OCI-LY1 (cell line): Measurements from ENCODE around the gene CHST8.

ENCODE experiments used
- H2AFZ ChIP-seq: fragments of 200-600 bp; sonication (generic), shearing (Covaris generic); 2 replicates; pipeline ENCODE4 v1.6.0; 2014; ENCODE audit warnings: antibody characterized with exemption, mild to moderate bottlenecking, low read length
- H3F3A ChIP-seq: fragments of 200-600 bp; sonication (generic), shearing (Covaris generic); 2 replicates; pipeline ENCODE4 v1.6.0; 2014; ENCODE audit warnings: mild to moderate bottlenecking, antibody characterized with exemption, low read length, moderate library complexity; ENCODE audit not compliant: insufficient read depth
- H3K27ac ChIP-seq: fragments of 200-600 bp; sonication (generic); 2 replicates; pipeline ENCODE4 v1.5.1; 2014; ENCODE audit warnings: low read length, mixed run types, mild to moderate bottlenecking, low read depth; ENCODE audit not compliant: poor library complexity, severe bottlenecking
- H3K27me3 ChIP-seq: fragments of 200-600 bp; sonication (generic); 2 replicates; pipeline ENCODE4 v1.6.0; 2014; ENCODE audit warnings: antibody characterized with exemption, mild to moderate bottlenecking, low read length, moderate library complexity; ENCODE audit not compliant: insufficient read depth
- H3K36me3 ChIP-seq: fragments of 200-600 bp; sonication (generic); 2 replicates; pipeline ENCODE4 v1.6.1; 2014; ENCODE audit warnings: mild to moderate bottlenecking, antibody characterized with exemption, low read length, moderate library complexity, mixed read lengths; ENCODE audit not compliant: insufficient read depth
- H3K4me1 ChIP-seq: fragments of 200-600 bp; sonication (generic); 2 replicates; pipeline ENCODE4 v1.5.1; 2014; ENCODE audit warnings: mild to moderate bottlenecking, low read length, moderate library complexity; ENCODE audit not compliant: insufficient read depth, severe bottlenecking
- H3K4me2 ChIP-seq: fragments of 200-600 bp; sonication (generic), shearing (Covaris generic); 2 replicates; pipeline ENCODE4 v1.6.1; 2014; ENCODE audit warnings: low read length
- H3K4me3 ChIP-seq: fragments of 200-600 bp; sonication (generic); 2 replicates; pipeline ENCODE4 v1.5.1; 2014; ENCODE audit warnings: low read length, low read depth, mild to moderate bottlenecking, mixed read lengths; ENCODE audit not compliant: poor library complexity, severe bottlenecking
- H3K79me2 ChIP-seq: fragments of 200-600 bp; shearing (Covaris generic); 2 replicates; pipeline ENCODE4 v1.6.1; 2016; ENCODE audit warnings: mixed run types, low read length, mixed read lengths; ENCODE audit not compliant: insufficient read depth
- H3K9ac ChIP-seq: fragments of 200-600 bp; sonication (generic), shearing (Covaris generic); 2 replicates; pipeline ENCODE4 v1.6.1; 2014; ENCODE audit warnings: mild to moderate bottlenecking, low read length, mixed read lengths
- H3K9me2 ChIP-seq: fragments of 200-600 bp; sonication (generic), shearing (Covaris generic); 2 replicates; pipeline ENCODE4 v1.6.1; 2014; ENCODE audit warnings: low read depth, mild to moderate bottlenecking, low read length, mixed read lengths
- H3K9me3 ChIP-seq: fragments of 200-600 bp; shearing (Covaris generic); 2 replicates; pipeline ENCODE4 v1.6.1; 2014; ENCODE audit warnings: low read length, mixed read lengths
- H4K20me1 ChIP-seq: fragments of 200-600 bp; sonication (generic), shearing (Covaris generic); 2 replicates; pipeline ENCODE4 v1.6.0; 2016; ENCODE audit warnings: mild to moderate bottlenecking, low read length; ENCODE audit not compliant: insufficient read depth
- CTCF ChIP-seq: fragments of 200-600 bp; sonication (generic), shearing (Covaris generic); IDR thresholded peaks from 2 replicates; pipeline ENCODE4 v1.5.1; 2017; ENCODE audit warnings: mild to moderate bottlenecking, antibody characterized with exemption, low read length, moderate library complexity, mixed read lengths
- EZH2 ChIP-seq: fragments of 200-600 bp; sonication (generic), shearing (Covaris generic); IDR thresholded peaks from 2 replicates; pipeline ENCODE4 v1.8.0; 2017; ENCODE audit warnings: borderline replicate concordance, mixed run types, mild to moderate bottlenecking, antibody characterized with exemption, low read length, moderate library complexity, mixed read lengths

CHST8 gene

GRCh38 chr19:33802801-33803200, 181.0 kb downstream of the CHST8 start:
- no peaks in the 10 kb centered on the region for H3K9me2 ChIP-seq
- no peak overlapping the region for H3K4me3 ChIP-seq
- H3K4me1 ChIP-seq, result no peaks in the 10 kb centered on the region
- no peaks in the 10 kb centered on the region for H4K20me1 ChIP-seq
- H3K4me2 ChIP-seq, result no peak overlapping the region
- no peak overlapping the region for H2AFZ ChIP-seq
- no peaks in the 10 kb centered on the region for H3K27me3 ChIP-seq
- no peaks in the 10 kb centered on the region for H3K36me3 ChIP-seq
- no peaks in the 10 kb centered on the region for H3F3A ChIP-seq
- no peak overlapping the region for H3K9ac ChIP-seq
- no peak for TF ChIP-seq EZH2
- no peak for TF ChIP-seq CTCF
- no peaks in the 10 kb centered on the region for H3K9me3 ChIP-seq
- H3K27ac ChIP-seq, result no peak overlapping the region
- no peaks in the 10 kb centered on the region for H3K79me2 ChIP-seq

- no peaks in the 10 kb centered on the region for H3K27me3 ChIP-seq
- H3K9ac ChIP-seq, result no peak overlapping the region
- H3K4me3 ChIP-seq, result no peak overlapping the region
- H2AFZ ChIP-seq, result no peak overlapping the region
- H3K27ac ChIP-seq, result no peak overlapping the region
- H3K36me3 ChIP-seq, result no peaks in the 10 kb centered on the region
- H3K9me3 ChIP-seq, result no peaks in the 10 kb centered on the region
- H3K4me2 ChIP-seq, result no peak overlapping the region
- H3K4me1 ChIP-seq, result no peaks in the 10 kb centered on the region
- no peaks in the 10 kb centered on the region for H3F3A ChIP-seq
- no peaks in the 10 kb centered on the region for H3K9me2 ChIP-seq
- TF ChIP-seq EZH2 (no peak), CTCF (no peak)
- no peaks in the 10 kb centered on the region for H4K20me1 ChIP-seq
- no peaks in the 10 kb centered on the region for H3K79me2 ChIP-seq
Measured at GRCh38 chr19:33803383-33803782, 181.6 kb downstream of the CHST8 start.

- Histone ChIP-seq H4K20me1 (no peaks in the 10 kb centered on the region), H3F3A (no peaks in the 10 kb centered on the region), H3K9ac (no peak overlapping the region), H3K27me3 (no peaks in the 10 kb centered on the region), H2AFZ (no peak overlapping the region), H3K36me3 (no peaks in the 10 kb centered on the region), H3K9me3 (no peaks in the 10 kb centered on the region), H3K9me2 (no peaks in the 10 kb centered on the region), H3K79me2 (no peaks in the 10 kb centered on the region), H3K27ac (no peak overlapping the region), H3K4me1 (no peaks in the 10 kb centered on the region), H3K4me3 (no peak overlapping the region), H3K4me2 (no peak overlapping the region)
- TF ChIP-seq CTCF (no peak), EZH2 (no peak)
Measured at GRCh38 chr19:33804021-33804799, 182.5 kb downstream of the CHST8 start.
